K562 (cell line): ENCODE measurements around the gene AFF3. TPM values are rescaled to one million over a fixed set of nuclear protein-coding genes. Genes with fewer than 3 reads are reported as not detected.

Experiments used
- ARNT ChIP-seq, 2 experiments: fragments of 450-650 bp; IDR thresholded peaks; 2 replicates each; pipeline ENCODE4 v1.6.1; 2016; ENCODE audit warnings: mild to moderate bottlenecking in 1 of 2
- CBFA2T2 ChIP-seq: fragments of 450-650 bp; conservative IDR thresholded peaks from 2 replicates; pipeline ENCODE4 v1.6.1; 2017; ENCODE audit warnings: mild to moderate bottlenecking
- E2F5 ChIP-seq: sonication (generic); formaldehyde crosslinking; IDR thresholded peaks from 2 replicates; pipeline ENCODE4 v1.8.0; 2022; ENCODE audit warnings: mild to moderate bottlenecking, missing genetic modification reagents
- E2F6 ChIP-seq, 2 experiments: IDR thresholded peaks; 2 replicates each; pipeline ENCODE4 v1.6.1; 2011; ENCODE audit warnings: borderline replicate concordance in 1 of 2, control low read depth in 1 of 2, low read depth in 1 of 2, low read length in 1 of 2, mild to moderate bottlenecking in 1 of 2, mixed read lengths in 1 of 2, moderate library complexity in 1 of 2; ENCODE audit not compliant: insufficient read depth in 1 of 2, insufficient read length in 1 of 2, poor library complexity in 1 of 2, severe bottlenecking in 1 of 2; ENCODE audit errors: extremely low read depth in 1 of 2
- EP300 ChIP-seq: IDR thresholded peaks from 2 replicates; pipeline ENCODE4 v1.6.1; 2012; ENCODE audit warnings: low read length, improper control_type of control experiment
- HDAC3 ChIP-seq: fragments of 450-650 bp; IDR thresholded peaks from 2 replicates; pipeline ENCODE4 v1.6.1; 2018; ENCODE audit warnings: borderline replicate concordance, mild to moderate bottlenecking, moderate library complexity; ENCODE audit not compliant: partially characterized antibody
- PHB2 ChIP-seq: fragments of 450-650 bp; IDR thresholded peaks from 2 replicates; pipeline ENCODE4 v1.6.1; 2017; ENCODE audit warnings: low read depth
- POLR2AphosphoS5 ChIP-seq: IDR thresholded peaks from 2 replicates; pipeline ENCODE4 v1.6.1; 2011; ENCODE audit warnings: mild to moderate bottlenecking, low read depth, low read length, moderate library complexity; ENCODE audit not compliant: control insufficient read depth, insufficient read depth
- RNF2 ChIP-seq: sonication (generic); IDR thresholded peaks from 2 replicates; pipeline ENCODE4 v1.6.1; 2016
- TAF15 ChIP-seq: fragments of 200-400 bp; formaldehyde crosslinking; IDR thresholded peaks from 2 replicates; pipeline ENCODE4 v1.6.1; 2017; ENCODE audit warnings: mild to moderate bottlenecking, low read depth, low read length, moderate library complexity
- VEZF1 ChIP-seq: fragments of 200-800 bp; sonication (Bioruptor generic); IDR thresholded peaks from 2 replicates; pipeline ENCODE4 v1.6.1; 2017; ENCODE audit warnings: missing genetic modification characterization, missing compliant biosample characterization
- ZC3H11A ChIP-seq: IDR thresholded peaks from 2 replicates; pipeline ENCODE4 v1.6.1; 2012; ENCODE audit warnings: low read depth, low read length, improper control_type of control experiment
- ZEB2 ChIP-seq: fragments of 450-650 bp; IDR thresholded peaks from 2 replicates; pipeline ENCODE4 v1.6.1; 2016
- ZNF232 ChIP-seq: sonication (generic); formaldehyde crosslinking; IDR thresholded peaks from 2 replicates; pipeline ENCODE4 v1.8.0; 2022; ENCODE audit warnings: mild to moderate bottlenecking, missing genetic modification reagents
- polyA plus RNA-seq, 8 experiments: library from polyadenylated mRNA; depleted of rRNA in 4 of 8; stranded (reverse) in 5 of 8; unstranded in 3 of 8; fragments of >200 nt; fragmentation: Nextera tagmentation in 2 of 8; fragmentation: Illumina TruSeq in 1 of 8; extraction: Ambion mirVana in 2 of 8; extraction: Trizol in 1 of 8; gene quantifications; 2 replicates each; pipeline versions ENCODE4 v1.2.1 to v1.2.3, GENCODE V29; 2011 to 2014; ENCODE audit warnings: inconsistent platforms in 1 of 8, missing spikeins in 1 of 8
- total RNA-seq, 7 experiments: library from RNA; depleted of rRNA in 6 of 7; stranded (reverse); fragments of >200 nt in 6 of 7; fragmentation: Illumina TruSeq in 2 of 7; extraction: Trizol in 2 of 7; gene quantifications; 2 replicates each; pipeline versions ENCODE4 v1.2.1 to v1.2.3, GENCODE V29; 2011 to 2021; ENCODE audit warnings: low replicate concordance in 1 of 7
- TF ChIP-seq, protein P1 (sequence below): fragments of 250-450 bp; sonication (Bioruptor Pico); IDR thresholded peaks from 2 replicates; pipeline ENCODE4 v1.8.0; 2021; ENCODE audit warnings: borderline replicate concordance, mild to moderate bottlenecking, moderate library complexity; ENCODE audit not compliant: poor library complexity, severe bottlenecking

AFF3 gene
- total and polyA plus RNA-seq, 9 of the 15 experiments (the other 6 are each of a cell fraction or from before 2014, with no cell fraction given): 0.02 to 0.11 TPM; not detected in 7

GRCh38 chr2:99771681-99772333 lies 370.6 kb downstream of the AFF3 start (continued):
- TF ChIP-seq E2F5 (CRISPR knock-in tag) (no peak), TAF15 (no peak), ZC3H11A (no peak), VEZF1 (CRISPR knock-in tag) (peak; percentile 47; the same call in 1 of the 2 replicates), PHB2 (peak; percentile 66), EP300 (peak; percentile 94), E2F6 (IDR thresholded peaks at IDR 0.05; ENCODE audit: borderline replicate concordance in 1 of 2, extremely low read depth in 1 of 2, insufficient read depth in 1 of 2, insufficient read length in 1 of 2, low read depth in 1 of 2, low read length in 1 of 2, poor library complexity in 1 of 2, severe bottlenecking in 1 of 2) (peak; percentile 35 to 47), POLR2AphosphoS5 (peak; percentile 56; the same call in 1 of the 2 replicates), HDAC3 (peak; percentile 88), CBFA2T2 (peak; percentile 90), ZEB2 (peak; percentile 45; the same call in 1 of the 2 replicates), ZNF232 (CRISPR knock-in tag) (no peak), ARNT (IDR thresholded peaks at IDR 0.05) (peak; percentile 22 to 84; a peak in 2 of 4 replicates), RNF2 (peak; percentile 60; the same call in 1 of the 2 replicates)
- TF ChIP-seq, protein P1, sequence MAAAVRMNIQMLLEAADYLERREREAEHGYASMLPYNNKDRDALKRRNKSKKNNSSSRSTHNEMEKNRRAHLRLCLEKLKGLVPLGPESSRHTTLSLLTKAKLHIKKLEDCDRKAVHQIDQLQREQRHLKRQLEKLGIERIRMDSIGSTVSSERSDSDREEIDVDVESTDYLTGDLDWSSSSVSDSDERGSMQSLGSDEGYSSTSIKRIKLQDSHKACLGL (CRISPR knock-in tag): no peak
